Gastrocnemius medialis (tissue), 4 donors: ENCODE measurements around the gene RTKN2.

Experiments used
- POLR2A ChIP-seq, 2 donors: fragments of 450-650 bp; IDR thresholded peaks; one replicate each; pipeline ENCODE4 v1.6.1; 2017; ENCODE audit warnings: antibody characterized with exemption in 2 of 2, mild to moderate bottlenecking in 2 of 2, moderate library complexity in 2 of 2
- TF ChIP-seq, protein P1 (sequence below), 5 experiments: fragments of 450-650 bp in 3 of 5; fragments of 200-600 bp in 2 of 5; sonication (generic) in 2 of 5; IDR thresholded peaks in 4 of 5; conservative IDR thresholded peaks in 1 of 5; 1 replicate in 4 of 5; 2 replicates in 1 of 5; pipeline ENCODE4 v1.5.1; 2016 to 2019; ENCODE audit warnings: antibody characterized with exemption in 5 of 5, mild to moderate bottlenecking in 3 of 5, moderate library complexity in 3 of 5

DNA sequence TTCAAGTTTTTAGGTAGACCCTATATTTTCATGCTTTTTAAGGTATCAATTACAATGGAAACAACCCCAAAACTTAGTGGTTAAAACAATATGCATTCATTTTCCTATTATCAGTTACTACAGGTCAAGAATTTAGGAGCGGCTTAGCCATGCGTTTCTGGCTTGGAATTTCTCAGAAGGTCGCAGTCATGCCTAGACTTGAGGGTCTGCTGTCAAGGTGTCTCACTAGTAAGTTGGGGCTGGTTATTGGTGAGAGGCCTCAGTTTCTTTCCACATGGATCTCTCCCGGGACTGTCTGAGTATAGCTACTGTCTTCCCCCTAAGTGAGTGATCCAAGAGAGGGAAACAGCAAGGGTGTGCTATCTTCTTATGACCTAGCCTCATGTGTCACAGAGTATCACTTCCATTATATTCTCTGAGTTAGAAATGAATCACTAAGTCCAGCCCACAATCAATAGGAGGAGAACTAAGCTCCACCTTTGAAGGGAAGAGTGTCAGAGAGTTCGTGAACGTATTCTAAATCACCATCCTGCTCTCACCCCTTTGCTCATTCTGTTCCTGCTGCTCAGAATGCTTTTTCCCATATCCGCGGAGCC lies 80.5 kb downstream of the RTKN2 start:
- TF ChIP-seq, protein P1, sequence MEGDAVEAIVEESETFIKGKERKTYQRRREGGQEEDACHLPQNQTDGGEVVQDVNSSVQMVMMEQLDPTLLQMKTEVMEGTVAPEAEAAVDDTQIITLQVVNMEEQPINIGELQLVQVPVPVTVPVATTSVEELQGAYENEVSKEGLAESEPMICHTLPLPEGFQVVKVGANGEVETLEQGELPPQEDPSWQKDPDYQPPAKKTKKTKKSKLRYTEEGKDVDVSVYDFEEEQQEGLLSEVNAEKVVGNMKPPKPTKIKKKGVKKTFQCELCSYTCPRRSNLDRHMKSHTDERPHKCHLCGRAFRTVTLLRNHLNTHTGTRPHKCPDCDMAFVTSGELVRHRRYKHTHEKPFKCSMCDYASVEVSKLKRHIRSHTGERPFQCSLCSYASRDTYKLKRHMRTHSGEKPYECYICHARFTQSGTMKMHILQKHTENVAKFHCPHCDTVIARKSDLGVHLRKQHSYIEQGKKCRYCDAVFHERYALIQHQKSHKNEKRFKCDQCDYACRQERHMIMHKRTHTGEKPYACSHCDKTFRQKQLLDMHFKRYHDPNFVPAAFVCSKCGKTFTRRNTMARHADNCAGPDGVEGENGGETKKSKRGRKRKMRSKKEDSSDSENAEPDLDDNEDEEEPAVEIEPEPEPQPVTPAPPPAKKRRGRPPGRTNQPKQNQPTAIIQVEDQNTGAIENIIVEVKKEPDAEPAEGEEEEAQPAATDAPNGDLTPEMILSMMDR (IDR thresholded peaks at IDR 0.05 in 4 of 5, conservative IDR thresholded peaks at IDR 0.05 in 1 of 5) = no peak
- TF ChIP-seq POLR2A (IDR thresholded peaks at IDR 0.05) = no peak
